ENCODE measurements around the gene BCL2L11.

Gene BCL2L11

DNA sequence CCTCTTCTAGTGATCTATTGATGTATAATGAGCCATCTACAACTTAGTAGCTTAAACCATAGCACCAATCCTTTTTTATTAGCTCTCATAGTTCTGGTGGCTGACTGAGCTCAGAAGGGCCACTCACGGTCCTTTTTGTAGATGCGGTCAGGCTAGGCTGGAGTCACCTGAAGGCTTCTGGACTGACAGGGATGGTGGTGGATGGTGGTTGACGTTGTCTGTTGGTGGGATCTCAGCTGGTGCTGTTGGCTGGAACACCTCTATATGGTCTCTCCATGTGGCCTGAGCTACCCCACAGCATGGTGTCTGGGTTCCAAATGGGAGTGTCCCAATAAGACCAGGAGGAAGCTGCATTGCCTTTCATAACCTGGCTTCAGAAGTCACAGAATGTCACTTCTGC lies 68.0 kb downstream of the BCL2L11 start:
- no peak for DNase-seq (ENCODE audit: insufficient read length, low spot score)
- FAIRE-seq: no peak

DNA sequence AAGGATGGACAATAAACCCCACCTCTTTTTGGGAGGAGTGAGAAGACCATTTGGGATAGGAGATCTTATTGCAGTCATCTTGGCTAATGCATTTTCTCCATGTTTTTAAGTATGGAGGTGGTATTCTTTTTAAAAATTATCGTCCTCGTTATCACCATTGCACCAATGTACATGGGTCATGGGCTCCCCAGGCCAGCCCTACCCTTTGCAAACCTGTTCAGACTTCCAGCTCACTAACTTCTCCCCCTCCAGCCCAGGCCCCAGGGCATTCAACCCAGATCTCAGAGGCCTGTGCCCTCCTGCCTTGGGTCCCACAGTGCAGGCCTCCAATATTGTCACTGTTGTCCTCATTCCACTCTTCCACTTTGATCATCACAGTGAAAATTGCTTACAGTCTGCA lies 68.4 kb downstream of the BCL2L11 start:
- FAIRE-seq (no peak), DNase-seq (ENCODE audit: insufficient read length, low spot score) (no peak)

GRCh38 chr2:111190816-111191540 lies 70.3 kb downstream of the BCL2L11 start:
- no peak for DNase-seq (ENCODE audit: insufficient read length, low spot score)
- no peak for FAIRE-seq

GRCh38 chr2:111191877-111192276 lies 71.2 kb downstream of the BCL2L11 start:
- DNase-seq (ENCODE audit: insufficient read length, low spot score): no peak

DNA sequence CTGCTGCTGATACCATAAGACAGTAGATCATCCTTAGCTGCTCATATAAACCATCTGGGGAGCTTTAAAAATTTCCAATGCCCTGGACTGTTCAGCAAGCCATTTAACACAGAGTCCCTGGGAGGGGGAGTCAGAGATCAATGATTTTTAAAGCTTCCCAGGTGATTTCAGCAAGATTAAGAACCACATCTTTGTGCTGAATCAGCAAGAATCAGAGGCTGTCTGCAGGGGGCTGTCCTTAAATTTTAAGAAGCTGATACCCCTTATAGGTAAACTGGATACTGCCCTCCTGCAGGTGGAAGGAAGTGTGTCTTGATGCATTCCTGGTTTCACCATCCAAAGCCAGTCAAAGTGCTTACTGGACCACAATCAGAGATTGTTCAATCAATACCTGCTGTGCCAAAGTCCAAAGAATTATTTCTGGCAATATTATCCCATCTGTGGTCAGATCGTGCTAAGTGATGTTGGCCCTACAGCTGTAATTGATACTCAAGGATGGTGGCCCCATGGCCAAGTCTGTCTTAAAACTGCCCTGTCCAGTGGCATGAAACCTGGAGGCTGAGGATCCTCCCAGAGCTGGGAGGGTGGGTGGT lies 72.2 kb downstream of the BCL2L11 start:
- no peak for FAIRE-seq
- DNase-seq (ENCODE audit: insufficient read length, low spot score): no peak

More at GRCh38 chr2:111191877-111192276, 71.2 kb downstream of the BCL2L11 start:
- FAIRE-seq: no peak

DNA sequence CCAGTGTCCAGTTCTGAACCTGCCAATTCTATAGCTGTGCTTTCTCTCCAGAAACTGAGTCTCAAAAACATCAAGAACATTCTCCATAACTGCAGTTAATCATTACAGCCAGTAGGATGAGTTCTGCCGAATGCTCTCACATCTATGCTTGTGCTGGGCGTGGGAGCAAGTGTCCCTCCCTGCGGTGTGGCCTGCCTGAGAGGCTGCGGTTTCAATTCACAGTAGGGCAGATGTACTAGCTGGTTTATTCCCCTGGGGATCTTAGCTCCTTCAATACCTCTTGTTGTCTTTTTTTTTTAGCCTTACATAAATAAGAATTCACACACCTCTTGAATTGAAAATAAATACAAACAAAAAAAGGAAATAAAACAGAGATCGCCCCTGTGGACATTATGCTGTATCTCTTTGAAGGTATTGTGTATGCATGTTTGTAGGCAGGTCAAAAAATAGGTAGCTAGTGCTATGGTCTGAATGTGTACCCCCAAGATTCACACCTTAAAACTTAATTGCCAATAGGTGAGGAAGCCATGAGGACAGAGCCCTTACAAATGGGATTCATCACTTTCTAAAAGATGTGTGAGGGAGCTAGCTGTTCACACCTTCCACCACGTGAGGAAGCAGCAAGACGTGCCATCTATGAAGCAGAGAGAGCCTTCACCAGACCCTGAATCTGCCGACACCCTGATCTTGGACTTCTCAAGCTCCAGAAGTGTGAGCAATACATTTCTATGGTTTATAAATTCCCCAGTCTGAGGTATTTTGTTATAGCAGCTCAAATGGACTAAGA lies 74.3 kb downstream of the BCL2L11 start:
- FAIRE-seq (no peak), DNase-seq (ENCODE audit: insufficient read length, low spot score) (no peak)

- FAIRE-seq (no peak), DNase-seq (ENCODE audit: insufficient read length, low spot score) (no peak)
These were observed 75.7 kb downstream of the BCL2L11 start for GRCh38 chr2:111196435-111196834.

DNA sequence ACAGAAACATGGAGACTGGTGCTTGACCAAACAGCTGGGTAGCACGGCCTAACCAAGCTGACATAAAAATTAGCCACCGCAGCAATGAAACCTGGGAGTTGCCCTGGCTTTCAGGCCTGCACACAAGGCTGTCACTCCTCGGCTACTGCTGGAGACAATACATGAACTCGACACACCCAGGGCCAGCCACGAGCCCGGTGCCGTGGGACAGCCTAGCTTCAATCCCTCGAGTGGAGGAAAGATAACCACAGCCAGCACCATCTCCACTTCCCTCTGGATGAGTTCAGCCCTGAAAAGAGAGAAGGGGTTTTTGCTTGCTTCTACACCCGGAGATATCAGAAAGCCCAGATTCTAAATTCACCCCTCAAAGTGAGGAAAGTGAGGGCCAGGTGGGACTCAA lies 78.0 kb downstream of the BCL2L11 start:
- no peak for FAIRE-seq
- no peak for DNase-seq (ENCODE audit: insufficient read length, low spot score)

GRCh38 chr2:111199840-111200239 lies 79.1 kb downstream of the BCL2L11 start:
- FAIRE-seq (no peak), DNase-seq (ENCODE audit: insufficient read length, low spot score) (no peak)

DNA sequence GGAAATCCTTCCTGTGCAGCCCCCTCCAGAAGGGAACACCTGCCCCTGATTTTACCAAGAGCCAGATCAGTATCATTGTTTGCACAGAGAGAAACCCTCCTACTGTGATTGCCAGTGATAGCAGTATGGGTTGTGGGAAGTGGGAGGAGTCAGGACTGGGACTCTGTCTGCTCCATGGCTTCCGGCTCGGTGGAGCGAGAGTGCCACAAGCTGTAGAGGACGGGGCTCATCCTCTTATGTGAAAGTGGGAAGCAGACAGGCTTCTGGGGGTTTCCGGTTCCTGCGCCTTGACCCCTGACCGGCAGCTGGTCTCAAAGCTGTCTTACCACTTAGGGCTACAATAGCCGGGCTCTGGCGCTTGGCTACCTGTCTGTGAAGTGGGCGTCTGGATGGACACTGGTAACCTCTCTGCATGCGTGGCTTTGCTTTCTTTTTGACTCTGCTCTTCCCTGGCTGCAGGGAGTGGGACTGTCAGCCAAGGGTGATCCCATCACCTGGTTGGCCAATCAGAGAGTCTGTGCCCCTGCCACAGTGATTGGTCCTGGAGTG lies 79.7 kb downstream of the BCL2L11 start:
- DNase-seq (ENCODE audit: insufficient read length, low spot score) (no peak), FAIRE-seq (no peak)

GRCh38 chr2:111201214-111201613 lies 80.5 kb downstream of the BCL2L11 start:
- DNase-seq (ENCODE audit: insufficient read length, low spot score) (no peak), FAIRE-seq (no peak)

DNA sequence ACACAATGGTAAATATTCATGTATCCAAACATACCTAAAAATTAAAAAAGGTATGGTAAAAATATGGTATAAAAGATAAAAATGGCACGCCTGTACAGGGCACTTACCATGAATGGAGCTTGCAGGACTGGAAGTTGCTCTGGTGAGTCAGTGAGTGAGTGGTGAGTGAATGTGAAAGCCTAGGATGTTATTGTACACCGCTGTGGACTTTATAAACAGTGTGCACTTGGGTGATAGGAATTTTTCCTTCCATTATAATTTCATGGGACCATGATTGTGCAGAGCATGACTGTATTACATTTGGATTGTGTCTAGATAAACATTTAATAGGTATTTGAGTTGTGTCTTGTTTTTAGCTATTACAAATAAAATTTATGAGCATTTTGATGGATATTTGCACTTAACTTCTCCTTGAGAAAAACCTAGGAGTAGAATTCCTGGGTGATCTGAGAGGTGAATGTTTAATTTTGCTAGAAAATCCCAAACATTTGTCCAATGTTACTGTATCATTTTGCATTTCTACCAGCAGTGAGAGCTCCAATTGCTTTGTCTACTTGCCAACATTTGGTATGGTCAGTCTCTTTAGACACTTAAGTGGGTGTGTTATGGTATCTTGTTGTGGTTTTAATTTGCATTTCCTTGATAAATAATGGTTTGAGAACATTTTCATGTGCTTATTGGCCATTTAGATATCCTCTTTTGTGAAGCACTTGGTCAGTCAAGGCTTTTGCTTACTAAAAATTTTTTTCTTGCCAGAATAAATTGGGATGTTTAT lies 81.7 kb downstream of the BCL2L11 start:
- FAIRE-seq (no peak), DNase-seq (ENCODE audit: insufficient read length, low spot score) (no peak)

DNA sequence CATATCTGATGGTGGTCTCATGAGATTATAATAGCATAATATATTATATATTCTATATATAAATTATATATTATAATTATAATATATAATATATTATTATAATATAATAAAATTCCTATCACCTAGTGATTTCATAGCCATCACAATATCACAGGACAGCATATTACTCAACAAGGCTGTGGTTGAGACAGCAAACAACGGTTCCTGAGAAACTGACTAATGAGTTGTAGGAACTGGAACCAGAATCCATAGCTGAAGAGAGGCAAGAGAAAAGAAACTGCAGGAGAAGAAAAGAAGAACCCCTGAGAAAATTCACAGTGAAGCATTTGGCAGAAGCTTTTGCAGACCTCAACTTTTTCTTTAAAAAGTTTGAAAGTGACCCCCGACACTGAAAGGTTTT lies 84.0 kb downstream of the BCL2L11 start:
- DNase-seq (ENCODE audit: insufficient read length, low spot score): no peak
- no peak for FAIRE-seq

DNA sequence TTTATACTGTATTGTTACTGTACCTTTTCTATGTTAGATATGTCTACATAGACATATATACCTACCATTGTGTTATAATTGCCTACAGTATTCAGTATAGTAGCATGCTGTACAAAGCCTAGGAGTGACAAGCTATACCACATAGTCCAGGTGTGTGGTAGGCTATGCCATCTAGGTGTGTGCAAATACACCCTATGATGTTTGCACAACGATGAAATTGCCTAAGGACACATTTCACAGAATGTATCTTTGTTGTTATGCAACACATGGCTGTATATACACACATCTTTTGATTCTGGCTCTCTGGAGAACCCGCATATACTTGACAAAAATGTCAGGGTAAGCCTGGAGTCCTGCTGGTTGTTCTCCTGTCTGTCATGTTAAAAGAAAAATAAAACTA lies 85.1 kb downstream of the BCL2L11 start:
- no peak for FAIRE-seq
- no peak for DNase-seq (ENCODE audit: insufficient read length, low spot score)

GRCh38 chr2:111207851-111208250 lies 87.1 kb downstream of the BCL2L11 start:
- no peak for DNase-seq (ENCODE audit: insufficient read length, low spot score)
- FAIRE-seq: no peak

DNA sequence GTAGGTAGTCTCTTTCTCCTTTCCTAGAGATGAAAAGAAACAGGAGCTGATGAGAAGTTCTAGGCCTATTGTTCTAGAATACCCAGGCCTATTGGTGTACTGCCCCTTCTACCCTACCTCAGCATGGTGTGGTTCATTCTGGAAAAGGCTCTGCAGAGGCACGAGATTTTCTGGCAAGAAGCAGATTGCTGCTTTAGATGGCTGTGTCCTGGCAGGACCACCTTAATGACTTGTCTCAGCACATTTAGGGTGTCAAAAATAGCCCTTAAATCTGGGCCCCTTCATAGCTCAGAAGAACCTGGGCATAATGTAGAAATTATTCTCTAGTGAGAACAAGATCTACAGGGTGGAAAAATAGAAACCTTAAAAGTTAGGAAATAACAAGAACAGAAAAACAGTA lies 87.9 kb downstream of the BCL2L11 start:
- FAIRE-seq (no peak), DNase-seq (ENCODE audit: insufficient read length, low spot score) (no peak)

DNA sequence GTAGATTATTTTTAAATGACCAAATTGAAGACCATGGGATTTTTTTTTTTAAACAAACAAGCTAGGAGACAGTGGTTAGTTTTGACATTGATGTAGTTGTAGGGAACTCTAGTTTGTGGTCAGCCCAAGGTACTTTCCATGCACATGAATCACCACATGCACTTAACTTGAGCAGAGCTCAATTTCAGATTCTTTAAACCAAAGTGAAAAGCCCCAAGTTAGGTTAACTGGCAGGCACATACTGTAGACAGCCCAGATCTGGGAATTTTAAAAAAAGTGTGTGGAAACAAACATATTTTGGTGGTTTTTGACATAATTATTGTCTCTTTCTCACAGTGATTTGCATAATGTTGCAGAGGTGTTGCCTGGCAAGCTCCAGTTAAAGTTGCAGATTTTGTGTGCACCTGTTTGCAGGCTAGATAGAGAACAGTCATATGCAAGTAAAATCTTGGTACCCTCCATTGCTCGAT lies 88.4 kb downstream of the BCL2L11 start:
- no peak for DNase-seq (ENCODE audit: insufficient read length, low spot score)
- no peak for FAIRE-seq

DNA sequence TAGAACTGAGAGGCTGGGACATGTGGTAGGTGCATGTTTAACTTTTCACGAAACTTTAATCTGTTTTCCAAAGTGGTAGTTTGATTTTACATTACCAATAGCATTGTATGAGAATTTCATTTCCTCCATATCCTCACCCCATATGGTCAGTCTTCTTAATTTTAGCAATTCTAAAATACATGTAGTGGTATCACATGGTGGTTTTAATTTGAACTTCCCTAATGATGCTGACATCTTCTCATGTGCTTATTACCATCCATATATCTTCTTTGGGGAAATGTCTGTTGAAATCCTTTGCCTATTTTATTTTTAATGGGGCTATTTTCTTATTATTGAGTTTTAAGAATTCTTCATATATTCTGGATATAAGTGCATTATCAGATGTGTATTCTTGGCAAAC lies 89.3 kb downstream of the BCL2L11 start:
- DNase-seq (ENCODE audit: insufficient read length, low spot score) (no peak), FAIRE-seq (no peak)

DNA sequence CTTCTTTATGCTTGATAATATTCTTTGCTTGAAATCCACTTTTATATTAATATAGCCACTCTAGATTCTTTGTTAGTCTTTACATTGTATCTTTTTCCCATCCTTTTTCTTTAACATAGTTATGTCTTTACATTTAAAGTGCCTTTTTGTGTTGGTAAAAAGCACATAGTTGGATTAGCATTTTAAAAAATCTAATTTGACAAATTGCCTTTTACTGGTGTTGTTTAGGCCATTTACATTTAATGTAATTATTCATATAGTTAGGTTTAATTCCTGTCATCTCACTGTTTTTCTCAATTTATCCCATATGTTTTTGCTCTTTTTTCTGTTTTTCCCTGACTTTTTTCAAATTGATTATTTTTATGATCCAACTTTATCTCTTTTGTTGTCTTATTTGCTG lies 93.2 kb downstream of the BCL2L11 start:
- DNase-seq (ENCODE audit: insufficient read length, low spot score) (no peak), FAIRE-seq (no peak)

DNA sequence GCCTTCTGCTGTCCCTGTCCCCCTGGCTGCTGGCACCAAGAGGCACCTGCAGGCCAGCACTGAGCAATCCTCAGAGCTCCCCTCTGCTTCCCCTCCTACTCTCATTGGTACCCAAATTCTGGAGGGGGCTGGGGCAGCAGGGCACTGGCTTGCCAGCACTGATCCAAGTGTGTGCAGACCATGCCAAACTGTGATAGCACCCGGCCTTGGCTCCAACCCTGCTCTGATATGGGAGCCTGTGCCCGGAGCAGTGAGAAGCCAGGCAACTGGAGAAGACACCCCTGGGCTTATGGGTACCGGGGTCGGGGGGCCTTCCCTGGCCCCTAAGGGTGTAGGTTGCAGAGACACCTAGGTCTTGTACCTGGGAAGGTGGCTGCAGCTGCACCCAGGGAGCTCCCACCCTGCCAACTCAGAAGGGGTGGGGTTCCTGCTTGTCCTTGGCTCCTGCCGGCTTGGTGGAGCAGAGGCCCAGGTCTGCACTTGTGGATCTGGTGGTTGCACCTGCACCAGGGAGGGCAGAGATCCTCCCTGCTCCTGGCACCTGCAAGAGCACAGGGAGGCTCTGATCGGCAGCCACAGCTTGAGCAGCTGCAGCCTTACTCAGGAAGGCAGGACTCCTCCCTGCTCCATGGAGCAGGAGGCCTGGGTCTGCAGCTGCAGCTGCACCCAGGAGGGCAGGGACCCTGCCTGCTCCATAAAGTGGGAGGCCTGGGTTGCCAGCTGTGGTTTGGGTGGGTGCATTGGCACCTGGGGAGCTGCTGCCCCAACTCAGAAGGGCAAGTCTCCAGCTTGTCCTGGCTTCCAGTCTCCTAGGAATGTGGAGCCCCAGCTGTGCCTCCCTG lies 96.3 kb downstream of the BCL2L11 start:
- no peak for DNase-seq (ENCODE audit: insufficient read length, low spot score)
- FAIRE-seq: no peak
